Measurements from ENCODE around the gene GABBR1.
A peak's percentile ranks its signal among the peaks of the same experiment; 100 is the strongest.

Gene GABBR1

DNA sequence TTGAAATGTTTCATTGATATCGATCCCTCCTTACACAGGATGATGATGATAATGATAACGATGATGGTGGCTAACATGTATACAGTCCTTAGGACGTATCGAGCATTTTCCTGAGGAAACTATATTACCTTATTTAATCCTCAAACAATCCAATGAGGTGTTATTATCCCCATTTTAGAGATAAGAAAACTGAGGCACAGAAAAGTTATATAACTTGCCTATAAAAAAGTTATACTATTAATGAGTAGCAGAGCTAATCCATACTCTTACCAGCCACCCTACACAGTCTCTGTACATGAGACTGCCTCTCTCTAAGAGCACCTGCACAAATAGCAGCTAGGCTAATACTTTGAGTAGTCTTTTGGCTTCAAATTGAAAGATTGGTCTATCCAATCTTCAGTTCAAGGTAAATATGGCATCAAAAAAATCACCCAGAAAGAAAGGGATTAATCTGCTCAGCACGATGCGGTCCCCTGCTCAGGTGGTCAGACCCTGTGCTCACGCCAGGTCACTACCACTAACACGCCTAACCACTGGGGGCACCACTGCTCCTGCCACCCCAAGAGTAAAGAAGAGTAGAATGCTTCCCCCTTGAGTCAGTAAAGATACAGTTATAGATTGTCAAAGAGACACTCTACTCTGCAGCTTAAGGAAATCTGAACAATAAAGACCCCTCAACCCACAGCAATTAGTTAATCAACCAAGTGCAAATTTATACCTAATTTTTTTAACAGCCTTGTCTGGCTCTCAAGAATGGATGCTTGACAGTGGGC, 15.0 kb downstream of the GABBR1 start:
- DNase-seq = no peak

DNA sequence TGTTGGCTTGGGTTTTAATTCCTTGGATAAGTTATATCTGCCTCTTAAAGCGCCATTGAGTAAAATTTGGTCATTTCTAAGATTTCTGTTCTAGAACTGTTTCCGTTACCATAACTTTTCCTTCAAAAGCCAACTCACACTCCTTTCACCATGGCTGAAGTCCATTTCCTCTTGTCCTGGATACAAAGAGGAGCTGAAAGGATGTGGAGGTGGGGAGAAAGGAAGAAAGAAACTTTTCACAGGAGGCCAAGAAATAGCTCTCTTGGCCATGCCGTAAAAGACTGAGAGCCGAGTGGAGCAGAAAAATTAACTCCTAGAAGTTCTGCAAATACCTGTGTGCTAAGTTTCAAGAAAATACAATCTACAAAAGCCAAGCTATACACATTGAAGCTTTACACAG, 21.6 kb downstream of the GABBR1 start:
- DNase-seq = no peak

DNA sequence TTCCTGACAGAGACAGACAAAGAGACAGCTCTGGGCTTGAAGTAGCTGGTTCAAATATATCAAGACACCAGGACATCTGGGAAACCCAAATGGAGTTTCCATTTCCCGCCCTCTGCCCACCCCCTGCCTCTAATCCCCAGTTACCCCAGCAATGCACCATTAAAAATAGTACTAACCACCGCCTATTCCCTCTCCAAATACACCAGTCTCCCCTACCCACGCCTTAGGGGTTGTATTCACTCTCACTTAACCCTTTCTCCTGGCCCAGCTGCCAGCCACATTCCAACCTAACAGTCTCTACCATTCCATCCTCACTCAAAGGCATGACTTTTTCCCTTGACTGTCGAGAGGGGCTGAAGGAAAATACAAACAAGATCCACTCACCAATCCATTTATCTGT, 22.4 kb downstream of the GABBR1 start:
- no peak for DNase-seq

DNA sequence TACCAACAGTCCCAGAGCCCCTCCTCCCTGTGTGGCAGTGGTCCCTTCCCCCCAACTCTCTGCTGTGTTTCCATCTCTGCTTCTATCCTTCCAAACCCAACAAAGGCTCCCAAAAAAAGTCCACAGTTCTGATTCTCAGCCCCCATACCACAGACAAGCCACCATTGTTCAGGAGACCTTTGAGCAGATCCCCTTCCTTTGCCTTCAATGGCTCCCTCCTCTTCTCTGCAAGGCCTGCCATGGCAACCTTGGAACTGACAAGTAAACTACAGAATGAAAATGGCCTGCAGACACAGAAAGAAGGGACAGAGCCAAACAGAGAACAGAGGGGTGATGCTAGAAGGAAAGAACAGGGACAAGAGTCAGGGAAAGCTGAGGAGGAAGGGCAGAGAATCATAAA, 24.9 kb downstream of the GABBR1 start:
- DNase-seq = no peak

DNA sequence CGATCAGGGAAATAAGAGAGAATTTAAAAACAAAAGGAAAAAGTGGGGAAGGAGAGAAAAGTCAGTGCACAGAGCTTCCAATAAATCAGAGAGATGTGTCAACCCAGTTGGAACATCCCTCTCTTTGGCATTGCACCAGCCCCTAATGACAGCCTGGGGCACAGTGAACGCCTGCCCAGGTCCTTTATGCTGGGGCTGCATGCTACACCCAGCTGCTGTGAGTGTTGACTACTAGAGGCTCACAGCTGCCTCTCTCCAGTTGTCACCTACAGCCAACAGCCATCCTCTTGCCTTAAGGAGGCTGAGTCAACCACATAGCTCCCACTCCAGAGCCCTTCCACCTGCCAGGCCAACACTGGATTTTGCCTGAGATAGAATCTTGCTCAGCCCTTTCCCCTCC, 29.1 kb downstream of the GABBR1 start:
- no peak for DNase-seq

DNA sequence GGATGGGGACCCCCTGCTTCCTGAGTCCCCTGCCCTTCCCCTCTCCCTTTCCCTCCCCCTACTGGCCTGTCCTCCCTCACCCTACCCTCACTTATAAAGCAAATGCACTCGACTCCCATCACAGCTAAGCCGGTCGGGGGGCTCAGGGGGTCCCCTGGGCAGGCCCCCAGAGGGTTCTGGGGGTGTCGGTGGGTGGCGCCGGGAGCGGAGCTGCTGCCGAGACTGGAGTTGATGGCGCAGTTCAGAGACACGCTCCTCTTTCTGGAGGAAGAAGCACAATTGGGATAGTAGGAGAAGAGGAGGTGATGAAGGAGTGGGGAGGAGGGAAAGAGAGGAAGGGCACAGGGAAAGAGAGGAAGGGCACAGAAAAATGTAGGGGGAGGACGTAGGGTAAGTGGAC, 29.5 kb downstream of the GABBR1 start:
- DNase-seq = no peak

DNA sequence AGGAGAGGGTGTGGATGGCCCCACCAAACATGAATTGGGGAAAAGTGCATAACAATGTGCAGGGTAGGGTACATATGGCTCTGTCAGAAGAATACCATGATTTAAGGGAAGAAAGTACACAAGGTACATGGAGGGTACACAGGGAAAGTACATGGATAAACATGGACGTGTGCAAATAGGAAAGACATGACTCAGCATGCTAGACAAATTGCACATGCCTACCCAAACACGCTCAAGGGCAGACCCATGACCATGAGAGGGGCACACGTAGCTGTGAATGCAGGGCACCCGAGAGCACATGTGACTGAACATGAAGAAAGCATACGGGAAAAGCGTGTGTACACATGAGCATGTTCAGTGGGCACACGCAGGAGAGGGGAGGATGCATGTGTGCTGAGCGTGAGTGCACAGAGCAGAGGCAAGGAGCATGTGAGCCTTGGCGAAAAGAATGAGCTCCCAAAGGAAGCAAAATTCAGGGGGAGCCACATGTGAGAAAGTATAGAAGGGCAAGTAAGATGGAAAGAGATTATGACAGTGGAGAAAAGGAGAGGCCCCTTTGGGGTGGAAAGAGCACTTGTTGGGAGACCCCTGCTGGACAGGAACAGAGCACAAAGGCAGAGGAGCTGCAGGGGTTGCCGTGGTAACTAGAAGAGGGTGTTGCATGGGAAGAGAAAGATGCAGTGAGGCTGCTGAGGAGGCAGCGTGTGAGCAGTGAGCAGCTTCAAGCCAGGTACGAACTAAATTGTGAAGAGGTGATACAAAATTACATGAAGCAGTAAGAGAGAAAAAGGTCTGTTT, 30.2 kb downstream of the GABBR1 start:
- DNase-seq = no peak

DNA sequence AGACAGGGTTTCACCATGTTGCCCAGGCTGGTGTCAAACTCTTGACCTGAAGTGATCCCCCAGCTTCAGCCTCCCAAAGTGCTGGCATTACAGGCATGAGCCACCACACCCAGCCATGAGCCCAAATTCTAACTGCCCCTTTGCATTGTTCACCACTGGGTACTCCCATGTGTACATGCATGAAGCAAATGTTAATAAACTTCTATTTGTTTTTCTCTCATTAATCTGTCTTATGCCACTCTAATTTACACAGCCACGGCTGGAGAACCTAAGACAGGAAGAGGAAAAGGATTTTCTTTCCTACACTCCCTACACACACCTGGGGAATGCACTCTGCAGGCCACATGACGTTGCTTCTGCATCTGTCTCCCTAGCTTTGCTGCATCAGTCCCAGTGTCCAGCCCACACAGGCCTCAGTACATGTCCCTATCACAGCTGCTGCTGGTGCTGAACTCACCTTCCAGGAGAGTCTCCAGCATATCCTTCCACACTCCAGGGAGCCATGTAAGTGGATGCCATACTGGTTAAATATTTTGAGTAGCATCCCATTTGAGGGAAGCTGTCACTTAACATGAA, 34.7 kb downstream of the GABBR1 start:
- DNase-seq = no peak

DNA sequence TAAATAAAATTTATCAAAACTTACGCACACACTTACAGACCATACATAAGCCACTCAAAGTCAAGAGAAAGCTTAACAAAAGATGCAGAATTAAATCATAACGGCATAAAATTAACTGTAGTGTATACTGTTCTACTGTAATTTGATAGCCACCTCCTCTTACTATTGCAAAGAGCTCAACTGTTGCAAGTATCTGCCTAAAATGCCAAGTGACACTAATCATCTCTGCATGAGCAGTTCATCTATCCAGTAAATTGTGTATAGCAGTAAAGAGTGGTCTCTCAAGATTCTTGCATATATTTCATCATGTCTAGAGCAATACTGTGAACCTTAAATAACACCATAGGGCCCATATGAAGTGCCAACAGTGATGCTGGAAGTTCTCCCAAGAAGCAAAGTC, 35.8 kb downstream of the GABBR1 start:
- no peak for DNase-seq

DNA sequence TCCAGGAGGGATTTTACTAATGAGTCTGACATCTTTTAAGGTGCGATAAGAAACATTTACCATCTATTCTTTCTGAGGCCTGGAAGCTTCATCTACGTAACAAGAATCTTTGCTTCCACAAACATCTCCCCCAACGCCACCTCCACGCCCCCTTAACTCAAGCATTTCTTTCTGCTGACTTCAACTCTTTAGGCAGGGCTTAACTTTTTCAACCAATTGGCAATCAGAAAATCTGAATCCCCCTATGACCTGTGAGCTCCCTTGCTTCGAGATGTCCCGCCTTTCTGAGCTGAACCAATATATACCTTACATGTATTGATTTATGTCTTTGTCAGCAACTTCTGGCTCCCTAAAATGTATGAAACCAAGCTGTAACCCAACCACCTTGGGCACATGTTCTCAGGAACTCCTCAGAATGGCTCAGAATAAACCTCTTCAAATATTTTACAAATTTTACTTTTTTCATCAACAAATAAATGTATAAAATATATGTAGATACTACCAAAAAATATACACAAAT, 36.5 kb downstream of the GABBR1 start:
- no peak for DNase-seq

DNA sequence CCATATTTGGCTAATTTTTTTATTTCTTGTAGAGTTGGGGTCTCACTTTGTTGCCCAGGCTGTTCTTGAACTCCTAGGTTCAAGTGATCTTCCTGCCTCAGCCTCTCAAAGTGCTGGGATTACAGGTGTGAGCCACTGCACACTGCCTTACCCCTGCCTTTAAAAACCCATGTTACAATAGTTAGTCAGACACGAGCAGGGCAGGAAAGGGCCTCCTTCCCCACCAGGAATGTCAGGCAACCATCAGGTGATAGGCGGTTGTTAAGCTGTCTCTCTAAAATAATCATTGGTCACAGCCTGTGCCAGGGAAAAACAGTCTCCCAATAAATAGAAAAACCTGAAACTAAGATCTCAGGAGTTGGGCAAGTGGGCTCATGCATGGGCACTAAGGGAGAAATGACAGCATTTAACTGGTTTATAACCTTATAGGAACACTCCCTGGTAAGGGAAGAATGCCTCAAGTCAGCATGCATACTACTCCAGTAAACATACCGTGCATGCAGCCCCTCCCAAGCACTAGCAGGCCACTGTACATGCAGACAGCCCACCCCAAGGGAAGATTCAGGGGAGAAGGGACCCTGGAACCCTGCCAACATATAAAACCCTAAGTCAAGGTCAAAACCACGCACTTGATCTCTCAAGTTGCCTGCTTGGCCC, 39.7 kb downstream of the GABBR1 start:
- DNase-seq = no peak

DNA sequence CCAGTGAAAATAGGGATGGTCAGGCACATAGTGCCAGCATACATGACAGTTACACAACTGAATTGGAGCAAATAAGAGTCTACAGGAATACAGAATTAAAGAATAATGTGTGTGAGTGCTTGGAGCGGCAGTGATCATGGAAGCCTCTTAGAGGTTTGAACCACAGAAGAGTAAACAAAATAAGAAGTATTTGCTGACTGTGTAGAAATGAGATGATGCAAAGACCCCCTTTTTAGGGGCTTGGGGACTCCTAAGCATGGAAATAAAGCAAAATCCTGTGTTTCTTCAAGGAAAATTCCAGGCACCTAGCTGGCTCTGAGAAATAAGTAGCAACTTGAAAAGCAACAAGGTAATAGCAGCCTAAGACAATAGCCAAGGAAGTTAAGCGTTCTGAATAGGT, 41.3 kb downstream of the GABBR1 start:
- no peak for DNase-seq

DNA sequence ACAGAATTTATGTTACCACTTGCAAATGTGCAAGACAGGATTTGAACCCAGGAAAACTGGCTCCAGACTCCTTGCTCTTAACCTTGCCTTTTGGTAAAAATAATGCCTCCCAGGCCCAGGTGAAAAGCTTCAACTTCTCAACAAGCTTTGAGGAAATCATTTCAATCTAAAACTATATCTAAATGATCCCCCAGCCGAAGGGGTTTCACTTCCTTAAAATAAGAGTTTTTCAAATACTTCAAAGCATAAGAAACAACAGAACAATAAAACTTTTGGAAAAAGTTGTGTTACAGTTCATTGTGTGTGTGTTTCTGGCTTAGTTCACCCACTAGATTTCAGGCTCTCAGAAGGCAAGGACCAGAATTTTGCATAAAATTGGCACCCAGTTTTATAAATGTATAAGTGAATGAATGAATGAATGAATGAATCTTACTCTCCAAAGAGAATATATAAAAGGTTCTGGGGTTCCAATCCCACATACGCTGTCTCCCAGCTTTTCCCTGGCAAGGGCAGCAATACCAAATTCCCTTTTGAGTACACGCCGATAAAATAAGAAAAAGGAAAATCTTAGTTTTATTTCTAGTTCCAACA, 42.7 kb downstream of the GABBR1 start:
- no peak for DNase-seq

DNA sequence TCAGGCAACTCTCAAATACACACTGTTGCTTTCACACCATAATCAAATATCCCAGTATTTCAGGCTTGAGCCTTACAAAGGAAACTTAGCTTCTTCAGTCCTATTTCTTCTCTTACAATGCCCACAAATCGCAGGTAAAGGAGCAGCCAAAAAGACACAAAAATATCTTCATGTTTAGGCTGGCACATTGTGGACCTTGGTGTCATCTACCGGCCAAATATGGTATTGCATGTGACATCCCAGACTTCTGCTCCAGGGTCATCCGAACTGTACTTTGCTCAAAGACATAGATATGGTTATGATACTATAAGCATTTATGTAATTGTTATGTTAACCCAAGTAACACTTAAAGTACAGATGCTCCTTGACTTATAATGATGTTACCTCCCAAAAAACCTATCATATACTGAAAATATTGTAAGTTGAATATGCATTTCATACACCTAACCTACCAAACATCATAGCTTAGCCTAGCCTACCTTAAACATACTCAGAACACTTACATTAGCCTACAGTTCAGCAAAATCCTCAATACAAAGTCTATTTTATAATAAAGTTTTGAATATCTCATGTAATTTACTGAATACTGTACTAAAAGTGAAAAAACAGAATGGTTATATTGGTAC, 43.4 kb downstream of the GABBR1 start:
- peak; percentile 20 for DNase-seq

DNA sequence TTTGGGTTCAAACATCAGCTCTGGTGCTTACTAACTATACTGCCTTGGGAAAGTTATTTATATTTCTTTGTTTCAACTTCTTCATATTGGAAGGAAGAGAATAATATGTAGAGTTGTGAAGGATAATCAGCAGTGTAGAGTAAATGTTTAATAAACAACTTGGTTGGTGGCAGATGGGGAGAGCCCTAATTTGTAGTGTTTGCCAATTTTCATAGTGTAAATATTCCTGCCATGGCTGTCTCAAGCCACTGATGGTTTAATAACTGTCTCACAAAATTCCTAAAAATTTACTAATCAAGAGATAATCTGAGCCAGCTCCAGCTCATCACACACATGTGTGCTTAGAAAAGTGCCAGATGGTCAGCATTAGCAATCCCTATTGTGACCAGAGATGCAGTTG, 48.2 kb downstream of the GABBR1 start, which contains the start of gene OR2H2:
OR2H2 (plus strand) TSS at position 301 of the 400 bp plus-strand sequence. CDS start 2,824 bp downstream, outside the sequence.
- no peak for DNase-seq

DNA sequence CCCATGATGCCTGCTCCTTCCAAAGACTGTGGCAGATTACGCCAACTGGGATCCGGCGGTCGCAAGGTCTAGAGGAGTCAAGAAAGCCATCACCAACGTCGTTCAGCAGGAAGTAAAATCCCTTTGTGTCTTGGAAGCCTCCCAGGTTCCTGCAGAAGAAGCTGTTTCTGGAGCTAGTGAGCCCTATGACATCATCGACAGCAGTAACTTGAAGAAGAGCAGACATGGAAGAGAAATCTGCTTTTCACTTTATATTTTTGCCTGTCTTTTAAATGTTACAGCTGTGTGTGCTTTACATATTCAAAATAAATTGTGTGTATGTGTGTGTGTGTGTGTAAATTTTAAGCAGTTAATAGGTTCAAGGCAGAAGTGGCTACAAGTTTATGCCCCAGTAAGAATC, 55.4 kb downstream of the GABBR1 start:
- DNase-seq = no peak

DNA sequence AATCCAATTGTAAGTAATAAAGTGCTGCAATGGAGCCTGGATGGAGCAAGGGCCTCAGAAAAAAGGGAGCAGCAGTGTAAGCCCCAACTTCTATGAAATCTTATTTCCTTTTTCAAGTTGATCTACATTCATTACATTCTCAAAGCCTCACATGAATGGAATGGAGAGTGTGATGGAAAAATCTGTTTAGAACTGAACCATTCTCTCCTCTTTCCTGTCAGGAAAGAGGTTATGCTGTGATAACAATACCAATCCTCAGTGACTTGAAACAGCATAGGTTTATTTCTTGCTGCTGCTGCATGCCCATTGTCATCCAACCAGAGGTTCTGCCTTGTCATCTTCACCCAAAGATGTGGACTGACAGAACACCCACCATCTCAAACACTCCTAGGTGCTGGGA, 56.9 kb downstream of the GABBR1 start:
- DNase-seq = no peak

DNA sequence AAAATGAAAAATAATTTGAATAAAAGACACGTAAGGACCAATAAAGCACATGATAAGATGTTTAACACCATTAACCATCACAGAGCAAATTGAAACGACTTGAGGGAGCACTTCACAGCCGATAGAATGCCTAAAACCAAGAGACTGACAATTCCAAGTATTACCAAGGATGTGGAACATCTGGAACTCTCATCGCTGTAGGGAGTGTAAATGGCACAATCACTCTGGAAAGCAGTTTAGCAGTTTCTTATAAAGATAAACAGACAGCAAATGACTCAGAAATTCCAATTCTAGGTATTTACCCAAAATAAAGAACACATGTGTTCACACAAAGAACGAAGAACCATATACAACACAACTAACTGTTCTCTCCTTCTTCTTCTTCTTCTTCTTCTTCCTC, 65.0 kb downstream of the GABBR1 start:
- no peak for DNase-seq

DNA sequence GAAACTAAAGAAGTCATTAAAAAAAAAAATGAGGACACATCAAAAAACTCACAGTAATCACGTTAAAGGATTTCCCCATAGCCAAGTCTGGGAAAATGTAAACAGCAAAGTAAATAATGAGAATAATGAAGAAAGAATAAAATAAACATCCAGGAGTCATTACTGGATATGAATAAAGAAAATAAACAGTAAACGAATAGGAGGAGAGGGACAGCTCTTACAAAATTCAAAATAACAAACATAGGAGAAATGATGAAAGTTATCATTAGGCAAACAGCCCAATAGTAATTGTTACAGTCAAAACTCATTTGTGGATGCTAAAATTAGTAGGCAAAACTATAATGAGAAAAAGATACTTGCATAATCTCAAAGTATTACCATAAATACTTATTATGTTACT, 65.4 kb downstream of the GABBR1 start:
- no peak for DNase-seq

DNA sequence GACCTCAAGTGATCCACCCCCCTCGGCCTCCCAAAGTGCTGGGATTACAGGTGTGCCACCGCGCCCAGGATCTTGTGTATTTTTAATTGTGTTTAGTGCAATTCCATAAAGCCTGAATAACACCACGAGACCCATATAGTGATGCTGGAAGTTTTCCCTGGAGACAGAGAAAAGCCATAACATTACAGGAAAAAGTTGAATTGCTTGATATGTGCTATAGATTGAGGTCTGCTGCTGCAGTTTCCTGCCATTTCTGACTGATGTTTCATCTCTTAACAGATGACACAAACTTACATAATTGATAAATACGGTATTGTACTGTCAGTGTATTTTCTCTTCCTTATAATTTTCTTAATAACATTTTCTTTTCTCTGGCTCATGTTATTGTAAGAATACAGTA, 66.1 kb downstream of the GABBR1 start:
- no peak for DNase-seq

DNA sequence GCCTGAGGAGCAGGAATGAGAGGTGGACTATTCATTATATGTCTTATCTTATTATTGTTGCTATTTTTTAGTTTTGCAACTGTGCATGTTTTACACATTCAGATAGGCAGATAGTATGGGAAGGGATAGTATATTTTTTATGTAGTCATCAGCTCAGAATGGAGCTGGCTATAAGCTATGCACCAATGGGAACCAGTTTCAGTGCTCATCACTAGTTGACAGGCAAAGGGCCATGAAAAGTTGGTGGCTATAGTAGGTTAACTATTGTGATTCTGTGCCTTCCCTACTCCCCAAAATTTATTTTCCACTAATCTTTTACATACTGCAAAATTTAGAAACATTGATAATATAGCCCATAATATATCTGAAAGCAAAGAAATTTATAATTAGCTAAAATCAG, 68.1 kb downstream of the GABBR1 start:
- DNase-seq = no peak

DNA sequence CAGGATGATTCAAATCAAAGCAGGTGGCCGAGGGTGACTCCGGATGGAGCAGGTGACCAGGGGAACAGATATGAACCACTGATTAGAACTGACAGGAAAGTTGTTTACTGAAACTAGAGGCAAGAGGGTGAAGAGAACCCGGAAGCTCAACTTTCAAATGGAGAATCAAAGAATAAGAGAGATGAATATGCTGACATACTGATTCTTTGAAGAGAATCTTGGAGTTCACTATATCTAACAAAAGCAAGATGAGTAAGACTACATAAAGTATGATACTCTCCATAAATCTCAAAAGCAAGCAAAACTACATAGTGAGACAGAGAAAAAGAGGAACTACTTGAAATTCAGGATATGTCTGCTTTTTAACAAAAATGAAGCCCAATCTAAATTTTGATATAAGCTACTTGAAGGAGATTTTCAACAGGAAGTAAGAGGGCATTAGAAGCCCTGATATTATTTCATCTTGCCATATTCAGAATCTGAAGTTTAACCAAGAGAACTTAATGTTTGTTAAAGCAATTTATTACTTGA, 69.5 kb downstream of the GABBR1 start:
- no peak for DNase-seq
